Measurements from ENCODE around the gene CUBN.
"Not testable (repeated sequence)": the region's sequence is repeated elsewhere in the genome, so short reads cannot be mapped to it uniquely, and the experiment has no call there.

CUBN gene

GRCh38 chr10:17141504-17142229, 12.1 kb upstream of the CUBN start:
- no peak for DNase-seq

DNA sequence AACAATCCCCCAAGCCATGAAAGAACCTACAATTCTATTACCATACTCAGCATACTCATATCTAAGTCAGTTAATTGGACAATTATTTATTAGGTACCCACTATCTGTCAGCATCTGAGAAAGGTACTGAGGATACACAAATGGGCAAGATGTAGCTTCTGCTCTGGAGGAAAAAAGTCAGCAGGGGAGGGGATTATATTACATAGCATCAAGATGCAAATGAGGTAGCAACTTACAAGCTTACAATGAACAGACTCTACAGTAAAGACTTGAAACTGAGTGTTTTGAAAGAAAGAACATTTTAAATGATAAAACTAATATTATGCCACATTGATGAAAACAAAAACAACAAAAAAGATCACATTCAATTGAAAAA, 10.8 kb upstream of the CUBN start:
- DNase-seq = no peak

DNA sequence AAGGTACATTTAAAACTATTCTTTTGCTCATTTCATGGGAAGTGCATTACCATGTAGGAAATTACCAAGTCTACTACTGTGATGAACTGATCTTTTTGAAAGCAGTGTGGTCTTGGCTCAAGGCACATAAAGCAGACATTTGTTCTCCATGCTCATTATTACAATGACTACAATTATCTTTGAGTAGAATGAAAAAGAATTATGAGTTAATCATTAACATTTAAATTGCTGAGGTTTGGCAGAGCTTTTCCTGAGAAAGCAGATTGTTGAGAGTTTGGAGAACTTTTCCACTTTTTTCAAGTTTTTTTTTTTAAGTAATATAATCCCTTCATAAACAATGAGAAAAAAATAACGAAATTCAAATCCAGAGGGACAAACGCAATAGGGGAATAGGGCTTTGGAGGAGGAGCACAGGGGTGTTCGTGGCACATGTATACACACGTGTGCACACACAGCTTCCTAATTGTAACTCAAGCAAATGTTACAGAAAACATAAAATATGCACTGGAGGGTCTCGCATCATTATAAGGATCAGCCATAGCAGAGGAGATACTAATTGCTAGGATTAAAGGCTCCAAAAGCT, 8.9 kb upstream of the CUBN start:
- DNase-seq = no peak

DNA sequence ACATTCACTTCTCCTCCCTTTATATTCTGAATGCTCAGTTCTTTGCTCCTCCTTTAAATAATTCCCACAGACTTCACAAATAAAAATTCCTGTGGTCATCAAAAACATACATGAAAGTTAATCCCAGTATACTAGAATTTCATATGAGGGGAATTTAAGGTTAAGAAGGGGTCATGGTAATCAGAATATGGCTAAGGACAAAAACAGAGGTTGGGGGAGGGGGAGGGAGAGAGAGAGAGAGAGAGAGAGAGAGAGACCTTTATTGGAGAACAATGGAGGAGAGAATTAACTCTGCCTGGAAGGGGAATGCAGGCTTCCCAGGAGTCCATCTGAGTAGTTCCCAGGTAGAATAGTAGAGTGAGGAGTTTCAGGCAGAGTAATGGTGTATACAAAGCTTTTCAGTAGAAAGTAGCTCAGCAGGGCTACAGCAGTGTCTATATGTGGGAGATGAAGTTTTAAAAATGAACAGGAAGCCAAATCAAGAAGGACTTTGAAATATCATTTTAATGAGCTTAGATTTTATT, 5.2 kb upstream of the CUBN start:
- DNase-seq = no peak

- DNase-seq = no peak
These were observed 4.7 kb upstream of the CUBN start for GRCh38 chr10:17134282-17134681.

- peak in 1 of 51 donors; percentile 2 for DNase-seq
These were observed 1.4 kb downstream of the CUBN start for GRCh38 chr10:17128261-17128660.

DNA sequence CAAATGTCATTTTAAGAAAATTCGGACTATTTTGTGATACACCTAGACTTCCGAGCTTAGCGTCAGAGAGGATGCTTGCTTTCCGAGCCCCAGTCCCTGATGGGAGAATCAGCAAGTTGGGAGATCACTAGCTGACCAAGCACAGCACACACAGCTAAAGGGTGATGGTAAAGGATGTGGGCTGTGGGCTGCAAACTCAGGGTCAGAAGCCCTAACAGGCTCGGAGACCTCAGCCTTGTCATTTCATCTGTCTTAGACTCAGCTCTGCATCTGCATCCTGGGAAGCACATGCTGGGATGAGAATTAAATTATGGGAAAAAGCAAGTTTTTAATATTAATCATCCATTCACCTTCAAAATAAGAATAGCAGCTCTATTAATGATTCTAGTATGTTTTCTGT, 3.3 kb downstream of the CUBN start:
- no peak for DNase-seq

GRCh38 chr10:17125206-17125893, 4.3 kb downstream of the CUBN start:
- DNase-seq = no peak

DNA sequence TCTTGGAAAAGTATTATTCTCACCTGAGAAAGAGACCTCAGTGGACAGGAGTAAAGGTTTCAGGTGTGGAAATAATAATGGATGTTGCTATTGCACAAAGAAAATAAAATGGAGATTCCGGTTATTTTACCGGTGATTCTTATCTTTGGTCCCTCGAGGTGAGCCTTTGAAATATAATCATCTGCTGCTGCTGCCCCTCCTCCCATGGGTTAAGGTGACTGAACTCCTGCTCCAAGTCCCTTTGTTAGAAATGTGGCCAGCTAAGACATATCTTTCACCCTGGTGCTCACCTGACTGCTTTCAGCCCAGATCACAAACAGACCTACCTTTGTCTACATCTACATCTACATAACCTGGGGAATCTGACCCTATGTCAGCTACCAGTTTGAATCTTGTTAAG, 5.7 kb downstream of the CUBN start:
- no peak for DNase-seq

DNA sequence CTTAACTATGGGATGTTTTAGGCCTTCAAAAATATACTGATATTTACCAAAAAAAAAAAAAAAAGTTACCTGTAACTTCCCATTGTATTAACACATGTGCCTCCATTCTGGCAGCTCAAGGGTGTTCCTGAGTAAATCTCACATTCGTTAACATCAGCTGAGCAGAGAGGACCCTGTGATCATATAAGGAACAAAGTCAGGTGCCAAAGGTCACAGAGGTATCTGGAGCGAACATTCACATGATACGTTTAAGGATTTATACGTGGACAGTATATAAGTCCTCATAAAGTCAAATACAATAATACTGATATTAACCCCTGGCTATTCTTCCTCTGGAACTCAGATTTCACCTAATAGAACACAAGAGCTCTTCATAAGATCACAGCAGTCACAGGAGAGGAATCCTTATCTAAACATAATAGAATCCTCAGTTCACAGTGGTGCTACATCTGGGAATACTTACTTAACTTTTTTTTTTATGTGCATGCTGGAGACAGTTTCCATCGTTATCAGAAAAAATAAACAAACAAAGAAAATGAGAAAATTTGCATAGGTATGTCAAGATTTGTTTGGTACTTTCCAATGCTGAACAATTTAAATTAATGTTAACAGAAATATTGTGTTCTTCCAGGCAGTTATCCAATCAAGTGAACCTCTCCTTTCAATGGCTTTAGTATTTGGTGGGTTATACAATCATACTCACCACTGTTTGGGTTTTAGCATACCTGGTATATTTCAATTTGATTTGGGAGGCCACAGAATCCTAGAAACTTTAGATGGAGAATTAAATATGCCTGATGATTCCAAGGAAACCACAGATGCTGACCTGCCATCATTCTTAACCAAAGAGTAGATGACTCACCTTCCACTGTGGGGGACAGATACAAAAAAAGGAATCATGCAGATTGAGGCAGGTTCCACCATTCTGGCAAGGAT, 6.6 kb downstream of the CUBN start:
- no peak for DNase-seq

DNA sequence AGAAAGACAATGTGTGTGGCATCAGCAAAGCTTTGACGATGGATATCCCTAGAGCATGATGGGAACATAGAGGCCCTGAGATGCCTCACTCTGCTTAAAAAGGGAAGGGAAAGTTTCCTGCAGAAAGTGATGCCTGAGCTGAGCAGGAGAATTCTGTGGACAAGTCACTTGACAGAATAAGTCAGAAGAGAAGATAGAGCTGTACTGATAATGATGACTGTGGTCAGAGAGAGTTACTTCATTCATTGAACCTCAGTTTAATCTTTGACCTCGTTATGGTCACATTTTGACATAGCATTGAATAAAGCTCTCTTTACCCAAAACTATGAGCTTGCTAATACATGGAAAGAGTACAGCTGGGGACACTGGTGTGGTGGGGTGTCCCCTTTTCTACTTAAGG, 7.6 kb downstream of the CUBN start:
- DNase-seq = no peak

- no peak for DNase-seq
These were observed 8.9 kb downstream of the CUBN start for GRCh38 chr10:17120694-17121093.

DNA sequence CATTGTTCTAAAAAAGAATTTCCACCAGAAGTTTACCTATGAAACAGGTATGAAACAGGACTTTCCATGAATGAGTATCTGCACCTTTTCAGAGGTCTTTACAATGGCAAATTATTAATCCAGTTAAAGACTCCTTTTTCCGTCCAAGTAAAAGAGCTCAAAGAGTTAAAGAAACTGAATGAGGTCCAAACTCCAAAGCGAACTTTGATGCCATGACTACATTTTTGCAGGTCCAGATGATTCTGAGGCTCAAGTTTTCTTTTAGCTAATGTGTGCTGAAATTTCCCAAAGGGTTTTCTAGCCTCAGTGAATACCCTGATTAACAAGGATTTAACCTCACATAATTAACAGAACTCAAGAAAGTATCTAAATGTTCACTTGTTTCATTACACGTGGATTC, 9.8 kb downstream of the CUBN start:
- no peak for DNase-seq

- DNase-seq = no peak
These were observed 13.4 kb downstream of the CUBN start for GRCh38 chr10:17116193-17116592.

GRCh38 chr10:17115683-17116082, 13.9 kb downstream of the CUBN start:
- DNase-seq = no peak

DNA sequence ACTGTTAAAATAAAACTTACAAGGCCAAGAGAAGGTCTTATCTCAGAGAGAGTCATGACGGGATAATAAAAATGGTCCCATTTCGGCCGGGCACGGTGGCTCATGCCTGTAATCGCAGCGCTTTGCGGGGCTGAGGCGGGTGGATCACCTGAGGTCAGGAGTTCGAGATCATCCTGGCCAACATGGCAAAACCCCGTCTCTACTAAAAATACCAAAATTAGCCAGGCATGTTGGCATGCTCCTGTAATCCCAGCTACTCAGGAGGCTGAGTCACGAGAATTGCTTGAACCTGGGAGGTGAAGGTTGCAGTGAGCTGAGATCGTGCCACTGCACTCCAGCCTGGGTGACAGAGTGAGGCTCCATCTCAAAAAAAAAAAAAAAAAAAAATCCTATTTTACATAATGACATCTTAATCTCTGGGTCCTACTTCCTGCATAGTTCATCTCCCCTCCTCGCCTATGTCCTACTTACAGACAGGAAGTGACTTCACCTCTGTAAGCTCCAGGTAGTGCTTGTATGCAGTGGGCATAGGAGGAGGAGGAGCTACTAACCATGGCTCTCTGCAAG, 14.7 kb downstream of the CUBN start:
- not testable (repeated sequence) for DNase-seq

DNA sequence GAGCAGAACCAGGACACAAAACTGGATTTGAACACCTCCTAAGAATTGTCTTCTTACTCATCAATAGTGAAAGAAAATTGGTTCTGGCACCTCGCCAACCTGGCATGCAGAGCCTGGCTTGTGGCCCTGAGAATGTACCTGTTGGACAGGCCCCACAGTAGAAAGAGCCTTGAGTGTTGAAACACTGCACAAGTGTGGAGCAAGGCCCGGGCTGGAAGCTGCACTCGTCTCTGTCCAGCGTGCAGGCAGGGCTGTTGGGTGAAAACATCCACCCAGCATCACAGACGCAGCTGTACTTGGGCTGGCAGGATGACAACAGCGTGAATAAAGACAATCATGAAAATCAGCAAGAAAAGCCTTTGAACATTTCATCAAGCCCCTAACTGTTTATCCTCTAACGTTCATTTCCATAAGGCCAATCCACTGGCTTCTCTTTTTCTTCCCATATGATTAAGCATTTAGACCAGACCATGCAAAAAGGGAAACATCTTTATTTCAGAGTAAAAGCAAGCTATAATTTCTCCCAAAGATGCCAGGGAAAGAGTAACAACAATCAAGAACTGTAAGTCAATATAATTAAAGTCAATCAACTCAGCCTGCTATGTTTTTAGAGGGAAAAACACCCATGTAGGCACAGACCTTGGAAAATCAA, 15.6 kb downstream of the CUBN start:
- DNase-seq = peak in 9 of 51 donors; percentile 0 to 27 (median 9)

DNA sequence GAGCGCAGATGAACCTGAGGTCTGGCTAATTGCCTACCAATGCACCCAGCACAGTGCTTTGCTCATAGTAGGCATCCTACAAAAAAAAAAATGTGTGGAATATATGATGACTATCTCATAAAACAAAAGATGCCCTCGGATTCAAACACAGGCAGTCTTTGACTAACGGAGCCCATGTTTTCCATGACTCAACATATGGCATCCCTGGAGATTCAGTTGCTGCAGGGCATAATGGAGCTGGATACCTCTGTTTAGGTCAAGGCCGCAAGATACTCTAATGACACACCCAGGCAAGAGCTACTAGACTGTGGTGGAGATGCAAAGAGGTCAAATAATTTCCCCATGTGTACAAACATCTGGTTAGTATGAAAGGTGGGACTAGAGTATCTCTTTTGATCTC, 16.3 kb downstream of the CUBN start:
- no peak for DNase-seq

DNA sequence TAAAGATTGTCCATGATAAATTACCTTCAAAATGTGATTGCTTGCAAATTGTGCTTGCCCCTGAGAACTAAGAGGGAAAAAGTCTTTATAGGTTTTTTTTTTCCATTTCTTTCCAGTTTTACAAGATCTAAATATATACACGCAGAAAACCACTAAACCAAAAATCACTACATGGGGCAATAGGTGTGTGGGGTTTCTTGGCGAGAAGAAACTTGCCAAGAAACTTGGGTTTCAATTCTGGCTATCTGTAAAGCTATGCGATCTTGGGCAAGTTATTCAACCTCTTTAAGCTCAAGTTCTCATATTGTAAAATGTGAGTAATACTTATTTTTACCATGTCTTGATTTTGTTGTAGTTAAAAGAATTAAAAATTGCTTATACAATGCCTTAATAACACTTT, 17.0 kb downstream of the CUBN start:
- no peak for DNase-seq

DNA sequence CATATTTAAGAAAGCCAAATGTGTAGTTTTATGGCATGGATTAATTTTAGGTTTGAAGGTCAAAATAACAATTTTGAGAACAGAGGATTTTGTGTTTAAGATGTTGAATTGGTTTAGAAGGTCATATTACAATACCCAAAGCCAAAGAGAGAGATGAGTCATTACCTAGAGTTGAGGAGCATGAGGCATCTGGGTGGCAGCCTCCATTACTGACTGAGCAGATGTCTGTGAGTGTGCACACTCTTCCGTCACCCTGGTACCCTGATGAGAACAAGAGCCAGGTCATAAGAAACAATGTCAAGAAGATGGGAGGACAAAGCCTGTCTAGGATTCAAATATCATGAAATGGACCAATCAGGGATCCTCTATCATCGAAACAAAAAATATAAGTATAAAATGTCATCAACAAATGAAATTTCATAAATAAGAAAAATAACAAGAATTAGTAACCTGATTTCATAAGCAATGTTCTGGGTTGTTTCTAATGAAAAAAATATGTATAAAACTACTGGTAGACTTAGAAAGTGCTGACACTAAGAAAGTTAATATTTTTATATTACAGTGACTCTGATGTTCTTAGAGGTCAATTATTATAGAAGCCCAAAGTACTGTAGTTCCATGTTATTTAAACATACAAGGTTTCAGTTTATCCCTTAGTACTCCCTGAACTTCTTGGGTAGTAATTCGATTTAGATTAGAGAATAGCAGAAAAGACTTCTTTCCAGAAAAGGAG, 20.0 kb downstream of the CUBN start:
- no peak for DNase-seq
